GM18511 (cell line): Measurements from ENCODE around the gene CD53.
A peak's percentile ranks its signal among the peaks of the same experiment; 100 is the strongest.

ENCODE experiments used
- ATAC-seq: cut with Tn5 transposase; IDR thresholded peaks from one replicate; pipeline ENCODE4 v1.9.1; 2021; ENCODE audit warnings: mild to moderate bottlenecking, moderate library complexity; ENCODE audit not compliant: unreplicated experiment

CD53 gene

GRCh38 chr1:110875216-110875731 lies 2.3 kb downstream of the CD53 start:
- peak; percentile 51 for ATAC-seq

GRCh38 chr1:110876748-110877341 lies 3.9 kb downstream of the CD53 start:
- ATAC-seq: no peak

DNA sequence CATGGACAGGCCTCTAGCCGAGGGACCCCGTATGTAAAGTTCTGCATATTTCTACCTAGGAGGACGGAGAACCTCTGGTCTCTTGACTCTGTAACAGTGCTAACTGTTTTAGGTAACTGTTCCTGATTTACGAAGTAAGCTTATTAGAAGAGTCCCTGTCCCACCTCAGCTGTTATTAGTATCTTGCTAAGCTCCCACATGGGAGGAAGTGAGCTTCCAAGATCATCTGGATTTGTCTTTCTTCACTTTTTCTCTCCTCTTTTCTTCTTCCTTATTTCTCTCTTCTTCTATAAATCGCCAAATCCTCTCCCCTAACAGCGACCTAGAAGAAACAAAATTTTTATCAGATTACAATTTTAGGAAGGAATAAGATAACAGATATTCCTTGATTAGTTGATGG lies 4.4 kb downstream of the CD53 start:
- ATAC-seq: no peak

DNA sequence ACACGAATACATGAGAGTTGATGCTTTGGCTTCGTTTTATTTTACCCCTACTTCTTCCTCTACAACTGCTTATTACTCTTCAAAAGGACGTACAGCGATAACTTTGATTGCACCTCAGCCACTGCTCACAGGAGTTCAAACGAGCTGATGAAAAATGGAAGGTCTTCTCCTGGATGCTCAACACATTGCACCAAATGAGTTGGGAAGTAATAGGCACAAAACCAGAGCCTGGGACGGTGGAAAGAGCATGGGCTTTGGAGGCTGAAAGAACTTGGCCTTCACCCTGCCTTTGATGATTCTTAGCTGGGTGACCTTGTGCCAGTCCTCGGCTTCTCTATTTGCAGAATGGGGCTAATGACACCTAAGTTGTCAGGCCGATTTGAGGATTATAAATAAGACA lies 4.8 kb downstream of the CD53 start:
- no peak for ATAC-seq

- ATAC-seq: no peak
These were observed 5.6 kb downstream of the CD53 start for GRCh38 chr1:110878591-110878990.

- no peak for ATAC-seq
These were observed 6.0 kb downstream of the CD53 start for GRCh38 chr1:110878993-110879392.

- peak; percentile 68 for ATAC-seq
These were observed 7.0 kb downstream of the CD53 start for GRCh38 chr1:110879758-110880606.

DNA sequence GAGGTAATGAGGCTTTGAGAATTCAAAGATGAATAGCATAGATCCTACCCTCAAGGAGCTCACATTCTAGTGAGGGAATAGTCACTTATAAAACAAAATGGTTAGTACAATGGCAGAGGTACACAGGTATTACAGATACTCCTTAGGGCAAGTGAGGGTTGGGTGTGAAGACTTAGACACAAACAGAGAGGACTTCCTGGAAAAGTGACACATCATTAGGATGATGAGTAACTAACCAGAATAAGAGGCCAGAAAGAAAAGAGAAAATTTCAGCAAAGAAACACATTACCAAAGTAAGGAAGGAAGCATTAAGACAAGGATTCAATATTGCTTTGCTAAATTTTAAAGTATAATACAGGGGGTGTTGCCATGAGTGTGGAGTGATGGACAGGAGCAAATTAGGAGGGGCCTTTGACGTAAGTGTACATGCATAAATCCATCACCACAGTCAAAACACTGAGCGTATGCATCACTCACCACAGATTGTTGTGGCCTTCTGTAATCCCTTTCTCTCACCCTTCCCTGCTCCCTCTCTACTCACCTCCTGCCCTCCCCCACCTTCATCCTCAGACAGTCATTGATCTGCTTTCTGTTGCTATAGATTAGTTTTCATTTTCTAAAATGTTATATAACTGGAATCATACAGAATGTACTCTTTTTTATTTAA lies 7.9 kb downstream of the CD53 start:
- peak; percentile 33 for ATAC-seq

- no peak for ATAC-seq
These were observed 15.1 kb downstream of the CD53 start for GRCh38 chr1:110888049-110888448.

- no peak for ATAC-seq
These were observed 15.7 kb downstream of the CD53 start for GRCh38 chr1:110888641-110889040.

DNA sequence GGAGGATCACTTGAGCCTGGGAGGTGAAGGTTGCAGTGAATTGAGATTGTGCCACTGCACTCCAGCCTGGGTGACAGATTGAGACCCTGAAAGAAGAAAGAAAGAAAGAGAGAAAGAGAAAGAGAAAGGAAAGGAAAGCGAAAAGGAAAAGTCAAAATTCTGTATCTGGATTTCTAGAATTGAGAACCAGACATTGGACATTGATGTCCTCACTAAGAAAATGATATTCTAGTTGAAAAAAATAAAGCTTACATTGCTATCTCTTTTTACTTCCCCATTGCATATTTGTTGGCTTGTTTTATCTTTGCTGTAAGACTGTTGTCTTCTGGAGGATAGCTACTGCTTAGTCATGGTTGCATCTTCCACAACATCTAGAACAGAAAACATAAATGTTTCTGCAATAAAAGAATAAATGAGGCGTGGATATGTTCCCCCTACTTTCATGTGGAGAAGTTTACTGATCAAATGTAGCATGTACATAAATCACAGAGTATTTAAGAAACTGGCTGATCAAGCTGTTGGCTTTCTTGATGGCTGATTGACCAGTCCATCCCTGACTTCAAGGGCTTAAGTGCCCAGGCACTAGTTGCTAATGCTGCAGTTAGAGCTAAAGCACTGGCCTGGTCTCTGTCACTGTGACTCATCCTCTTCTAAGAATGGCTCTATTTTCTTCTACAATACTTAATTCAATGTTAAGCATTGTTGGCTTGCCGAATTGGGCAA lies 17.7 kb downstream of the CD53 start:
- no peak for ATAC-seq

DNA sequence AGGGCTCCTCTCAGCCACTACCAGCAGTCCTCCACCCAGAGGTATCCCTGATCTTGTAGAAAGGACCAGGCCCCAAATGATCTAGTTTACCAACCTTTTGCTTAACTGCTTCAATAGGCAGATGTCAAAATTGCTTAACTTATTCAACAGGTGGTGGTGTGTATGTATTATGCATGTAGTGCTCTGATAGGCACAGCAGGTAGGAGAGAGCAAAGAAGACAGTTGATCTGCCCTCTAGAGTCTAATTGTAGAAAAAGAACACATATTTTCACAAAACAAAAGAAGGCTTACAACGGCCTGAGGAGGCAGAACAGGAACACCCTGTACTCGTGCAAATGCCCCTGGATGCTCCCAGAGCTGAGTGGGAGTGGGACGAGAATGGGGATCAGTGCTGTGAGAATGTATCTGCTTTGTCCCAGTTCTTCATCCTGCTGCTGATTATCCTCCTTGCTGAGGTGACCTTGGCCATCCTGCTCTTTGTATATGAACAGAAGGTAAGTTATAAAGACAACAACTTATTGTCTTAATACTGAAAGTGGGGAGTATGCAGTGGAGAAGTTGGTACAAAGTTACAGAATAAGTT lies 21.1 kb downstream of the CD53 start:
- no peak for ATAC-seq

- ATAC-seq: no peak
These were observed 23.1 kb downstream of the CD53 start for GRCh38 chr1:110896090-110896489.

- ATAC-seq: no peak
These were observed 24.7 kb downstream of the CD53 start for GRCh38 chr1:110897681-110898080.

DNA sequence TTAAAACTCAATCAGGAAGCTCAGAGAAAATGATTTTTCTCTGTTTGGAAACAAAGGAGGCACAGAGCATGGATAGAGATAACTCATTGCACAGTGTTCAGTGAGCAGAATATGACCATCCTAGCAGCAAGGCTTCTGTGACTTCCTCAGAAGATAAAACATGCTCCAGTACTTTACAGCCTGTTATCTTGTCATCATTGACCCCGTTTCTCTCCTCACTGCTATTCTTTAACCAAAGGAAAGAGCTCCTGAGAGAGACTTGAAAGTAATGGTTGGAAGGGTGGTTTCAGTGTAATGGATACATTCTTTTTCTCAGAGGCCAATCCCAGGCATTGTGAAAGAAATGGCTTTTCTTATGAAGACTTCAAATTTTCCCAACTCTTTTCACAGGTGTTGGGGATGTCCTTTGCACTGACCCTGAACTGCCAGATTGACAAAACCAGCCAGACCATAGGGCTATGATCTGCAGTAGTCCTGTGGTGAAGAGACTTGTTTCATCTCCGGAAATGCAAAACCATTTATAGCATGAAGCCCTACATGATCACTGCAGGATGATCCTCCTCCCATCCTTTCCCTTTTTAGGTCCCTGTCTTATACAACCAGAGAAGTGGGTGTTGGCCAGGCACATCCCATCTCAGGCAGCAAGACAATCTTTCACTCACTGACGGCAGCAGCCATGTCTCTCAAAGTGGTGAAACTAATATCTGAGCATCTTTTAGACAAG lies 25.9 kb downstream of the CD53 start:
- no peak for ATAC-seq

GRCh38 chr1:110899458-110899843 lies 26.5 kb downstream of the CD53 start:
- ATAC-seq: no peak

DNA sequence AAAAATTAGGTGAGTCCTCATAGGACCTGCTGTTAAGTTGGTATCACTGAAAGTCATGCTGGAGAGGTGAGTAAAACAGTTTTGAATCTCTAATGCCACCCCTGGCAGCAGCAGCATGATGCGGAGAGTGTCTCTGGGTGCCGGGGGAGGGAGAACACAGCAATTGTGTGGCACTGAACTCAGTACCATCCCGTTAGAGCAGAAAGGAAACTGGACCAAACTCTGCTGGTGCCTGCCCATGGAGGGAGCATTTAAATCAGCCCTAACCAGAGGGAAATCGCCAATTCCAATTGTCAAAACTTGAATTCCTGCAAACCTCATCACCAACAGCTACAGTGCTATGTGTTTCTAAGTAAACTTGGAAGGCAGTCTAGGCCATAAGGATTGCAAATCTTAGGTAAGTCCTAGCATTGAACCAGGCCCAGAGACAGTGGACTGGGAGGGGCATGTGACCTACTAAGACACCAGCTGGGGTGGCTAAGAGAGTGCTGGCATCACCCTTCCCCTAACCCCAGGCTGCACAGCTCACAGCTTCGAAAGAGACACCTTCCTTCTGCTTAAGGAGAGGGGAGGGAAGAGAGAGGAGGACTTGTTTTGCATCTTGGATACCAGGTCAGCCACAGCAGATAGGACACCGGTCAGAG lies 30.0 kb downstream of the CD53 start:
- no peak for ATAC-seq

GRCh38 chr1:110903853-110904500 lies 31.0 kb downstream of the CD53 start:
- ATAC-seq: no peak

DNA sequence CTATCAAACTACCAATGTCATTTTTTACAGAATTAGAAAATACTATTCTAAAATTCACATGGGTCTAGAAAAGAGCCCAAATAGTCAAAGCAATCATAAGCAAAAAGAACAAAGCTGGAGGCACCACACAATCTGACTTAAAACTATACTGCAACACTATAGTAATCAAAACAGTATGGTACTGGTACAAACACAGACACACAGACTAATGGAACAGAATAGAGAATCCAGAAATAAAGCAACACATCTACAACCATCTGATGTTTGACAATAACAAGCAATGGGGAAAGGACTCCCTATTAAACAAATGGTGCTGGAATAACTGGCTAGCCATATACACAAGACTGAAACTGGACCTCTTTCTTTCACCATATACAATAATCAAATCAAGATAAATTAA lies 39.8 kb downstream of the CD53 start:
- ATAC-seq: no peak
